HG03159 (cell line): ENCODE results near the gene HNRNPH2.

Experiments
- ATAC-seq: cut with Tn5 transposase; IDR thresholded peaks from one replicate; pipeline ENCODE4 v1.9.1; 2021; ENCODE audit warnings: mild to moderate bottlenecking, moderate library complexity; ENCODE audit not compliant: unreplicated experiment

HNRNPH2 gene

DNA sequence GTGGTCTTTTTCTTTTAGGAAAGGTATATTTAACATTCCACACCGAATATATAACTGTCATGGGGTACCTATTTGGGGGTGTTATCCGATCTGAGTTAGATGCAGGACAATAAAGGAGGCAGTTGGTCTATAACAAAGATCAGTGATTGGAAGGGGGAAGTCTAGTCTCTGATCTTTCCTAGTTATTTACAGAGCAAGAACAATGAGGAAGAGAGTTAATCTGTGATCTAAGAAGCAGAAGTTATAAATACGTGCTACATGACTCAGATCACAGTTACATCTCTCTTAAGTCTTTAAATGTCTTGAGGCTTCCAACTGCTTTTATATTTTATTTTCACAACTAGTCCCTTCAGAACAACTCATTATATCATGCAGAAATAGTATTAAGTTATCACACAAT lies 44.0 kb downstream of the HNRNPH2 start:
- ATAC-seq: no peak

GRCh38 chrX:101460669-101461068 lies 52.6 kb downstream of the HNRNPH2 start:
- no peak for ATAC-seq

GRCh38 chrX:101462892-101463291 lies 54.9 kb downstream of the HNRNPH2 start:
- ATAC-seq: peak; percentile 64
